ENCODE data around the gene CEP70.

- TF ChIP-seq EZH2phosphoT487 (IDR thresholded peaks at IDR 0.05; ENCODE audit: insufficient read depth, low read depth) (no peak), EZH2 (IDR thresholded peaks at IDR 0.05; ENCODE audit: insufficient read depth, poor library complexity, severe bottlenecking) (no peak)
Observed at GRCh38 chr3:138494607-138494929, 99.5 kb downstream of the CEP70 start.

Data from GM23248 (cell line).